Ascending aorta (tissue), 2 donors: ENCODE measurements around the gene CFAP157. TPM values are rescaled to one million over a fixed set of nuclear protein-coding genes. Genes with fewer than 3 reads are reported as not detected.

ENCODE experiments used
- DNase-seq, 2 donors: peaks; one replicate each; pipeline ENCODE4 v3.0.0-alpha.2; 2019; ENCODE audit warnings: low spot score in 2 of 2
- H3K27ac ChIP-seq, 2 donors: fragments of 200-600 bp; sonication (generic); one replicate each; pipeline ENCODE4 v1.5.1; 2016 to 2017; ENCODE audit warnings: mild to moderate bottlenecking in 1 of 2
- H3K27me3 ChIP-seq: fragments of 200-600 bp; sonication (generic); one replicate; pipeline ENCODE4 v1.5.1; 2017
- H3K36me3 ChIP-seq, 2 donors: fragments of 200-600 bp; sonication (generic); one replicate each; pipeline ENCODE4 v1.5.1; 2016
- H3K4me1 ChIP-seq, 2 donors: fragments of 200-600 bp; sonication (generic); one replicate each; pipeline ENCODE4 v1.5.1; 2016 to 2017; ENCODE audit warnings: mild to moderate bottlenecking in 1 of 2
- H3K4me3 ChIP-seq, 2 donors: fragments of 200-600 bp; sonication (generic); one replicate each; pipeline ENCODE4 v1.5.1; 2016 to 2017; ENCODE audit warnings: mild to moderate bottlenecking in 1 of 2
- H3K9me3 ChIP-seq, 2 donors: fragments of 200-600 bp; sonication (generic); one replicate each; pipeline ENCODE4 v1.5.1; 2016
- CTCF ChIP-seq, 3 experiments: fragments of 200-600 bp in 2 of 3; fragments of 450-650 bp in 1 of 3; sonication (generic) in 2 of 3; IDR thresholded peaks; one replicate each; pipeline ENCODE4 v1.5.1; 2016 to 2019; ENCODE audit warnings: antibody characterized with exemption in 3 of 3, mild to moderate bottlenecking in 1 of 3, moderate library complexity in 1 of 3
- intact Hi-C: fragments of 100-400 bp; cut with DNase I; formaldehyde crosslinking; loops from one replicate; pipeline ENCODE4 v1.15.1; 2023
- total RNA-seq: library from RNA; depleted of rRNA; stranded (reverse); fragments of >200 nt; gene quantifications from one replicate; pipeline ENCODE4 v1.1.0, GENCODE V29; 2016

CFAP157 gene
- total RNA-seq, 1 donor from 2014 or later = not detected

DNA sequence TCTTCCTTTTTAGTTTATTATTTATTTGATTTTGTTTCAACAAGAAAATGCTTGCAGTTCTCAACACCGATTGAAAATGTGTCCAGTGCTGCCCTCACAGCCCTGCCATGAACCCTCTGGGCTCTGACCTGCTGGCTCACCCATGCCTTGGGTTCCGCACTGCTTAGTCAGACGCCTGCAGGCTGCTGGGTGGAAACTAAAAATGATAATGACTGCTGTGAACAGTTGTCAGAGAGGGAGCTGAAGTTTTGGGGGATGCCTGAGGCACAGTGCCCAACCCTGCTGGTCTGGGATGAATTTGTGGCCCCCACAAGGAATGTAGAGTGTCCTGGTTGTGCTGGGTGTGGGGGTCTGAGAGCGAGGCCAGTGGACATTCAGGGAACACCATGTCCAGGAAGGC lies 22.2 kb upstream of the CFAP157 start:
- Histone ChIP-seq H3K36me3 (peaks cover 40 to 70% of the 10 kb centered on the region in 2 donors), H3K27ac (no peak overlapping the region), H3K9me3 (no peaks in the 10 kb centered on the region), H3K4me1 (no peaks in the 10 kb centered on the region), H3K27me3 (no peaks in the 10 kb centered on the region), H3K4me3 (no peak overlapping the region)
- intact Hi-C loops = no loop called here
- no peak for TF ChIP-seq CTCF (IDR thresholded peaks at IDR 0.05)
- no peak for DNase-seq

DNA sequence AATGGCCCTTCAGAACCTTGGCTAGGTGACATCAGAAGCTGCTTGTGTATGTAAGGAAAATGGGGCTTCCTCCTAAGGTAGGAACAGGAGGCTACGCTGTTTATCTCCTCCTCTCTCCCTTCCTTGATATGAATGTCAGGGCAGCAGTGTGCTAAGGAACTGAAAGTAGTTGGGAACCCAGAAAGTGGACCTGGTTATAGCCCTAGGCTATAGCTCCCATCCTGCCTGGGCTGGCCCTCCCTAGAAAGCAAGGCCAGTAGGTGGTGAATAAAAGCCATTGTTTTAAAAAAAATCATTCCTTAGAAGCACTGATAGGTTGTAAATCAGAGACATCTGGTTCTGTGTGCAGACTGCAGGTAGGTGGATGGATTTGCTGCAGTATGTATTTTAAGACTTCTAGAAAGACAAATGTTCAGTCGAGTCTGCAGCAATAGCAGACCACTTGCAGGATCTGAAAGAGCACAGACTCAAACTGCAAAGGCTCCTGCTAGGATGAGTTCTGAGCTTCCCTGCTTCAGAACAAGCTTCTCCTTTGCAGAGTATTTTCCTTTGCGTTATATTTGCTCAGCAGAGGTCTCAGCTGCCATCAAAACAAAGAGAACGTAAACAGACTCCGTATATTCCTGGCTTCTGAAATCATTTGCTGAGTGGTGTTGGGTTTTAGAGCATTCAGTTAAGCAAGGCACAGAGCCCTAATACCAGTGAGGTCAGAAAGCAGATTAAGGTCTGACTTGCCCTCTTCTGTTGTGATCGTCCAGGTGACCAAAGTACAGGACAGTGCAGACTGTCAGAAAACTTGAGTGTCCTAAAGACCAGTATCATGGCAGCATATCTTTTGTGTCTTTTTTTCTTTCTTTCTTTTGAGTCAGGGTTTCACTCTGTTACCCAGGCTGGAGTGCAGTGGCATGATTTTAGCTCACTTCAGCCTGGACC lies 20.1 kb upstream of the CFAP157 start:
- peaks cover 23 to 62% of the 10 kb centered on the region in 2 donors for H3K36me3 ChIP-seq
- H3K4me1 ChIP-seq = no peaks in the 10 kb centered on the region
- no peak overlapping the region for H3K4me3 ChIP-seq
- no peak for DNase-seq
- H3K27ac ChIP-seq = no peak overlapping the region
- TF ChIP-seq CTCF (IDR thresholded peaks at IDR 0.05) = no peak
- no peaks in the 10 kb centered on the region for H3K27me3 ChIP-seq
- intact Hi-C loops = no loop called here
- no peaks in the 10 kb centered on the region for H3K9me3 ChIP-seq

DNA sequence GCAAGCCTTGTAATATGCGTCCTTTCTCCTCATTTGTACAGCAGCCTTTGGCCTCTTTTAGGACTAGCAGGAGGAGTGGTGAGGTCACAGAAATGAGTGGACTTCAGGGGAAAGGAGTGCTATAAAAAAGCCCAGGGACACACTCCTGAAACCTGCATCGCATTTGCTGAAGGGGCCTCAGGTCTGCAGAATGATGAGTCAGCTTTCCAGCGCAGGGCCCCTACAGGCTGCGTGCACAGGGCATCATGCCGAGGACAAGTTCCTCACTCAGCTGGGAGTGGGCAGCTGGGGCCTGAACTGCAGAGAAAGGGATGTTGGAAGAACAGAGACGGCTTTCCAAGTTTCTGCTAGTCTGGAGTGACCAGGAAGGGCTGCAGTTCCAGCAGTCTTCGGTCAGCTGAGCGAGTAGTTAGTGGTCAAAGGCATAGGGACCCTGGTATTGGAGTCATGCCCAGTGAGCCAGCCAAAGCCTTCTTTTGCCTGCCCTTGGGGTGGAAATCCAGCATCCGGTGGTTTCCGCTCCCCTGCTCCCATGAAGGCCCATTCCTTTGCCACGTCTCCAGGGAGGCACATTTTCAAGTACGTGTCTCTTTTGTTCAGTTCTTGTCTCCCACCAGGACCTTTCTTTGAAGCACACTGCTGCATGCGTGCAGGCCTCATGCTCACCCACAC lies 17.3 kb upstream of the CFAP157 start:
- Histone ChIP-seq H3K9me3 (no peaks in the 10 kb centered on the region), H3K36me3 (peaks cover 7 to 41% of the 10 kb centered on the region in 2 donors), H3K27me3 (no peaks in the 10 kb centered on the region), H3K4me1 (no peaks in the 10 kb centered on the region), H3K4me3 (no peak overlapping the region), H3K27ac (no peak overlapping the region)
- no peak for TF ChIP-seq CTCF (IDR thresholded peaks at IDR 0.05)
- DNase-seq = no peak
- intact Hi-C loops = no loop called here

DNA sequence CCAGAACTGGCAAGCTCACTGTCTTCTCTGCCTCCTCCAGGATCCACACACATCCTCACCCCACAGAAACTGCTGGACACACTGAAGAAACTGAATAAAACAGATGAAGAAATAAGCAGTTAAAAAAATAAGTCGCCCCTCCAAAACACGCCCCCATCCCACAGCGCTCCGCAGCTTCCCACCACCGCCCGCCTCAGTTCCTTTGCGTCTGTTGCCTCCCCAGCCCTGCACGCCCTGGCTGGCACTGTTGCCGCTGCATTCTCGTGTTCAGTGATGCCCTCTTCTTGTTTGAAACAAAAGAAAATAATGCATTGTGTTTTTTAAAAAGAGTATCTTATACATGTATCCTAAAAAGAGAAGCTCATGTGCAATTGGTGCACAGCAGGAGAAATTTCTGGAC lies 16.1 kb upstream of the CFAP157 start:
- Histone ChIP-seq H3K4me1 (no peaks in the 10 kb centered on the region), H3K27ac (no peak overlapping the region), H3K4me3 (no peak overlapping the region), H3K27me3 (no peaks in the 10 kb centered on the region), H3K9me3 (no peaks in the 10 kb centered on the region), H3K36me3 (peaks cover 7 to 41% of the 10 kb centered on the region in 2 donors)
- intact Hi-C loops = no loop called here
- TF ChIP-seq CTCF (IDR thresholded peaks at IDR 0.05) = no peak
- DNase-seq = no peak

DNA sequence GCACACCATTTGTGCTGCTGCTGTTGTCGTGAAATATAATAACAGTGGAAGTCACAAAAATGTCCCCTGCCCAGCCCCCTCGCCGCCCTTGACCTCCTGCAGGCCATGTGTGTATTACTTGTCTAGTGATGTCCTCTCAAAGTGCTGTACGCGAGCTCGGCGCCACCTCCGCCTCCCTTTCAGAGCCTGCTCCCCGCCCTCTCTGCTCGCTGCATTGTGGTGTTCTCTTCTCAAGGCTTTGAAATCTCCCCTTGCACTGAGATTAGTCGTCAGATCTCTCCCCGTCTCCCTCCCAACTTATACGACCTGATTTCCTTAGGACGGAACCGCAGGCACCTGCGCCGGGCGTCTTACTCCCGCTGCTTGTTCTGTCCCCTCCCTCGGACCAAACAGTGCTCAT lies 14.7 kb upstream of the CFAP157 start:
- Histone ChIP-seq H3K27me3 (no peaks in the 10 kb centered on the region), H3K4me1 (no peaks in the 10 kb centered on the region), H3K9me3 (no peaks in the 10 kb centered on the region), H3K36me3 (peaks cover 7 to 32% of the 10 kb centered on the region in 2 donors), H3K27ac (no peak overlapping the region), H3K4me3 (no peak overlapping the region)
- intact Hi-C loops = no loop called here
- DNase-seq = no peak
- no peak for TF ChIP-seq CTCF (IDR thresholded peaks at IDR 0.05)
